ENCODE results near the gene GALNT10.

DNA sequence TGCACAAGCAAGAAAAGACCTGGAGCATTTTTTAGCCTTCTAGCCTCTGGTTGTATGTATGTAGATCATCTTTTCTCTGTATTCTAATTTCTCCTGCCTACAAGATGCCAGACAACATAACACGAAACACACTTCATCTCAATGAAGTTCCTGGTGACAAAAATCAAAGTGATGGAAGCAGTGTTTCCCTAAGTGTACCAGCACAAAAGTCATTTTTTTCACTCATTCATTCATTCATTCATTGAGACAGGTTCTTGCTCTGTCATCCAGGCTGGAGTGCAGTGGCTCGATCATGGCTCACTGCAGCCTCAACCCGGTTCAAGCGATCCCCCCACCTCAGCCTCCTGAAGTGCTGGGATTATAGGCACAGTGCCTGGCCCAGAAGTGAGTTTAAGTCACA lies 183.7 kb downstream of the GALNT10 start:
- no peak for TF ChIP-seq EZH2 (IDR thresholded peaks at IDR 0.05)
- no peak for TF ChIP-seq POLR2AphosphoS5 (IDR thresholded peaks at IDR 0.05; ENCODE audit: borderline replicate concordance, low read depth, low read length)

All from SK-N-MC (cell line).